Natural killer cell (primary cell): ENCODE results near the gene CDC34. TPM values are rescaled to one million over a fixed set of nuclear protein-coding genes. Genes with fewer than 3 reads are reported as not detected.

ENCODE experiments used
- ATAC-seq, 3 donors: fragments of 150-1000 bp in 2 of 3; fragments of 200-7000 bp in 1 of 3; cut with Tn5 transposase; 1 replicate in 1 of 3; 2 replicates in 2 of 3; pipeline ENCODE4 v1.10.0; 2021; ENCODE audit warnings: mild to moderate bottlenecking in 2 of 3, moderate library complexity in 2 of 3
- DNase-seq, 2 donors: peaks; one replicate each; pipeline versions ENCODE4 v3.0.0 to v3.0.0-alpha.2; 2013 to 2021; ENCODE audit warnings: mixed read lengths in 1 of 2
- H3K27ac ChIP-seq: one replicate; pipeline ENCODE4 v1.5.1; 2013; ENCODE audit warnings: mild to moderate bottlenecking, low read length
- H3K27me3 ChIP-seq: one replicate; pipeline ENCODE4 v1.6.1; 2013; ENCODE audit warnings: low read length; ENCODE audit not compliant: control insufficient read depth, insufficient read depth
- H3K36me3 ChIP-seq: one replicate; pipeline ENCODE4 v1.6.1; 2013; ENCODE audit warnings: low read length; ENCODE audit not compliant: control insufficient read depth, insufficient read depth
- H3K4me1 ChIP-seq: one replicate; pipeline ENCODE4 v1.6.1; 2013; ENCODE audit warnings: low read length; ENCODE audit not compliant: control insufficient read depth, insufficient read depth
- H3K4me3 ChIP-seq: one replicate; pipeline ENCODE4 v1.5.1; 2013; ENCODE audit warnings: low read length
- H3K9me3 ChIP-seq: one replicate; pipeline ENCODE4 v1.6.1; 2013; ENCODE audit warnings: low read length; ENCODE audit not compliant: control insufficient read depth, insufficient read depth
- H3K27ac Mint-ChIP-seq, 2 donors: one replicate each; pipeline ENCODE4 v1.8.0; 2022; ENCODE audit warnings: mild to moderate bottlenecking in 2 of 2, mixed read lengths in 2 of 2, moderate library complexity in 1 of 2
- H3K27me3 Mint-ChIP-seq, 2 donors: one replicate each; pipeline ENCODE4 v1.8.0; 2022; ENCODE audit warnings: low read depth in 2 of 2, mixed read lengths in 2 of 2
- H3K36me3 Mint-ChIP-seq: one replicate; pipeline ENCODE4 v1.8.0; 2022; ENCODE audit warnings: mixed read lengths
- H3K4me1 Mint-ChIP-seq, 2 donors: one replicate each; pipeline ENCODE4 v1.8.0; 2022; ENCODE audit warnings: mixed read lengths in 2 of 2
- H3K4me3 Mint-ChIP-seq: one replicate; pipeline ENCODE4 v1.8.0; 2022; ENCODE audit warnings: mild to moderate bottlenecking, moderate library complexity, mixed read lengths
- H3K9me3 Mint-ChIP-seq, 2 donors: one replicate each; pipeline ENCODE4 v1.8.0; 2022; ENCODE audit warnings: mixed read lengths in 2 of 2
- CTCF ChIP-seq: fragments of 200-600 bp; IDR thresholded peaks from one replicate; pipeline ENCODE4 v1.8.0; 2022; ENCODE audit warnings: antibody characterized with exemption
- WGBS: methylation state at CpG from one replicate; pipeline ENCODE4 v1.1.7; 2013; ENCODE audit warnings: missing lambda C conversion rate; ENCODE audit not compliant: insufficient coverage; 5-methylcytosine and 5-hydroxymethylcytosine counted together
- intact Hi-C: fragments of 100-400 bp; cut with micrococcal nuclease; formaldehyde crosslinking; loops from one replicate; pipeline ENCODE4 v1.14.2; 2022
- total RNA-seq, 4 donors: library from RNA; stranded (reverse); fragments of 120-200 nt in 1 of 4; gene quantifications; one replicate each; pipeline versions ENCODE4 v1.2.3 to v1.2.4, GENCODE V29; 2013 to 2022

Gene CDC34
- total RNA-seq, 3 donors from 2014 or later (not counting 1 experiment from before 2014, with no cell fraction given) = 68.5 to 114 (median 101) TPM

GRCh38 chr19:484494-484893 is 47.1 kb upstream of the CDC34 start:
- Mint-ChIP-seq H3K4me1 (peaks cover 5 to 26% of the 10 kb centered on the region in 2 donors), H3K9me3 (peaks cover 13 to 17% of the 10 kb centered on the region in 2 donors), H3K27me3 (peaks cover 0 to 10% of the 10 kb centered on the region in 2 donors), H3K4me3 (no peak overlapping the region), H3K27ac (no peak overlapping the region), H3K36me3 (no peaks in the 10 kb centered on the region)
- Histone ChIP-seq H3K27ac (no peak overlapping the region), H3K27me3 (no peaks in the 10 kb centered on the region), H3K9me3 (peaks cover 3% of the 10 kb centered on the region), H3K36me3 (no peaks in the 10 kb centered on the region), H3K4me1 (peaks cover 15% of the 10 kb centered on the region), H3K4me3 (no peak overlapping the region)
- TF ChIP-seq CTCF = no peak
- DNase-seq (no peak), ATAC-seq (no peak)
- 70% methylated on average over 15 of the region's 15 CpGs for WGBS
- intact Hi-C loops = no loop called here

DNA sequence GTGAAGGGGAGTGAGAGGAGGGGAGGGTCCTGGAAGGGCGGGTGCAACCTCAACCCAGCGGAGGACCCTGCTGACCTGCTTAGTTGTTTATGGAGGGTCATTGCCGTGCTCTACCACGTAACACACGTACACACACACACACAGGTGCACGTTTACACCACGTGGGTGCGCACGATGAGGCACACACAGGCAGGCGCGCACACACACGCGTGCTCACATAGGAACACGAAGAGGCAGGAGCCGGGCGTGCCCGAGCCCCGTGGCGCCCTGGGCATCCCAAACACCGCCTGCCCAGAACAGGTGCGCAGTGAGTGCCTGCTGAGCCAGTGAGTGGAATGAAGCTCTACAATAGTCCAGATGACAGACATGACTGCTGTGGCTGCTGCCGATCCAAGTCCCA is 46.5 kb upstream of the CDC34 start:
- Mint-ChIP-seq H3K27ac (no peak overlapping the region), H3K36me3 (no peaks in the 10 kb centered on the region), H3K27me3 (peaks cover 0 to 10% of the 10 kb centered on the region in 2 donors), H3K4me1 (peaks cover 1 to 25% of the 10 kb centered on the region in 2 donors), H3K9me3 (peaks cover 13 to 14% of the 10 kb centered on the region in 2 donors), H3K4me3 (no peak overlapping the region)
- no peaks in the 10 kb centered on the region for H3K36me3 ChIP-seq
- intact Hi-C loops = no loop called here
- peaks cover 3% of the 10 kb centered on the region for H3K9me3 ChIP-seq
- DNase-seq = no peak
- H3K4me3 ChIP-seq = no peak overlapping the region
- H3K27me3 ChIP-seq = no peaks in the 10 kb centered on the region
- H3K27ac ChIP-seq = no peak overlapping the region
- peaks cover 16% of the 10 kb centered on the region for H3K4me1 ChIP-seq
- no peak for ATAC-seq
- WGBS = 88% methylated on average over 22 of the region's 22 CpGs
- TF ChIP-seq CTCF = no peak

DNA sequence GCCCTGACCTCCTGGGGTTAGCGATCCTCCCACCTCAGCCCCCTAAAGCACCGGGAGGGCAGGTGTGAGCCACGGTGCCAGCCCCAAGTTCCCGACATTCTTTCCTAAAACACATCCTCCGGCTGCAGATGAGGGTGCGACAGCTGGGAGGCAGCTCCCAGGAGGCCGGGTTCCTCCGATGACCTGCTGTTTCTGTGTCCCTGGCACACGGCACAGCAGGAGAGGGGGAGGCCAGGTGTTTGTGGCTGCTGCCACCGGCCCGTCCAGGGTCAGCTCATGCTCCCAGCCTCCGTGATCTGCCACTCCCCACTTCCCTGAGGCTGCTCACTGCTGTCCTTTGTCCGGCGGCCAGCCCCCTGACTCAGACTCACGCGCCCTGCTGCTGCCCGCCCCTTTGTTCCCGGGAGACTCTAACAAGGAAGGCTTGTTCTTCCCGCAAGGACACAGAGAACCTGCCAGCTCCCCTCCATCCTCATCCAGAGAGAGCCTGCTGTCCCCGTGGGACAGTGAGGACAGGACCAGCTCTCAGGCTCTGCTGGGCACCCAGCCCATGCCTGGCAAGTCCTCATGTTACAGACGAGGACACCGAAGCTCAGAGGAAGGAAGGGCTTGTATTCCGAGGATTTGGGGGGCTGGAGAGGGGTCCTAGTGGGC is 45.9 kb upstream of the CDC34 start:
- no peak overlapping the region for H3K4me3 Mint-ChIP-seq
- WGBS = 50% methylated on average over 23 of the region's 23 CpGs
- Histone ChIP-seq H3K4me3 (no peak overlapping the region), H3K27ac (no peak overlapping the region), H3K27me3 (no peaks in the 10 kb centered on the region), H3K36me3 (no peaks in the 10 kb centered on the region), H3K9me3 (peaks cover 3% of the 10 kb centered on the region), H3K4me1 (peaks cover 14% of the 10 kb centered on the region)
- TF ChIP-seq CTCF = no peak
- peaks cover 0 to 10% of the 10 kb centered on the region in 2 donors for H3K27me3 Mint-ChIP-seq
- H3K9me3 Mint-ChIP-seq = peaks cover 8% of the 10 kb centered on the region in 2 donors
- ATAC-seq (no peak), DNase-seq (no peak)
- peaks cover 0 to 19% of the 10 kb centered on the region in 2 donors for H3K4me1 Mint-ChIP-seq
- H3K36me3 Mint-ChIP-seq = no peaks in the 10 kb centered on the region
- intact Hi-C loops = no loop called here
- H3K27ac Mint-ChIP-seq = no peak overlapping the region
